Fibroblast of gingiva (primary cell): Measurements from ENCODE around the gene LRRC30.

Experiments used
- DNase-seq: peaks from one replicate; pipeline ENCODE4 v3.0.0-alpha.2; 2011; ENCODE audit warnings: low read depth

LRRC30 gene

GRCh38 chr18:7237673-7238272 lies 6.9 kb downstream of the LRRC30 start:
- DNase-seq, result no peak

- DNase-seq, result no peak
These were observed 12.0 kb downstream of the LRRC30 start for GRCh38 chr18:7242926-7243325.

- DNase-seq, result no peak
These were observed 18.0 kb downstream of the LRRC30 start for GRCh38 chr18:7248877-7249276.

- DNase-seq, result no peak
These were observed 23.3 kb downstream of the LRRC30 start for GRCh38 chr18:7254163-7254562.

GRCh38 chr18:7255054-7255453 lies 24.2 kb downstream of the LRRC30 start:
- no peak for DNase-seq

GRCh38 chr18:7255643-7256042 lies 24.8 kb downstream of the LRRC30 start:
- DNase-seq, result no peak

- DNase-seq, result no peak
These were observed 25.9 kb downstream of the LRRC30 start for GRCh38 chr18:7256618-7257425.

GRCh38 chr18:7257426-7257740 lies 26.5 kb downstream of the LRRC30 start:
- no peak for DNase-seq

GRCh38 chr18:7259475-7259874 lies 28.6 kb downstream of the LRRC30 start:
- DNase-seq, result no peak

- DNase-seq, result no peak
These were observed 30.3 kb downstream of the LRRC30 start for GRCh38 chr18:7261199-7261598.

GRCh38 chr18:7267973-7268372 lies 37.1 kb downstream of the LRRC30 start:
- no peak for DNase-seq

GRCh38 chr18:7269942-7270341 lies 39.1 kb downstream of the LRRC30 start:
- no peak for DNase-seq

GRCh38 chr18:7272311-7273049 lies 41.6 kb downstream of the LRRC30 start:
- peak; percentile 71 for DNase-seq

GRCh38 chr18:7273301-7273921 lies 42.5 kb downstream of the LRRC30 start:
- DNase-seq, result peak; percentile 75

GRCh38 chr18:7281579-7281978 lies 50.7 kb downstream of the LRRC30 start:
- no peak for DNase-seq
